HEK293T (cell line): Measurements from ENCODE around the gene CD2AP.

ENCODE experiments used
- BHLHE40 ChIP-seq: fragments of 450-650 bp; IDR thresholded peaks from 2 replicates; pipeline ENCODE4 v1.6.1; 2016; ENCODE audit warnings: mild to moderate bottlenecking, moderate library complexity, borderline replicate concordance
- CTBP1 ChIP-seq: fragments of 450-650 bp; IDR thresholded peaks from 2 replicates; pipeline ENCODE4 v1.6.1; 2016; ENCODE audit warnings: borderline replicate concordance
- ELF4 ChIP-seq: fragments of 450-650 bp; IDR thresholded peaks from 2 replicates; pipeline ENCODE4 v1.6.1; 2017; ENCODE audit warnings: antibody characterized with exemption
- NFRKB ChIP-seq: fragments of 450-650 bp; IDR thresholded peaks from 2 replicates; pipeline ENCODE4 v1.6.1; 2016; ENCODE audit warnings: mild to moderate bottlenecking, moderate library complexity
- SP1 ChIP-seq: fragments of 450-650 bp; IDR thresholded peaks from 2 replicates; pipeline ENCODE4 v1.6.1; 2017
- ZNF384 ChIP-seq: fragments of 450-650 bp; IDR thresholded peaks from 2 replicates; pipeline ENCODE4 v1.6.1; 2016
- TF ChIP-seq, protein P1 (sequence below): fragments of 450-650 bp; IDR thresholded peaks from 2 replicates; pipeline ENCODE4 v1.6.1; 2016

- TF ChIP-seq CTBP1 (no peak), ELF4 (no peak), ZNF384 (no peak), BHLHE40 (no peak), NFRKB (no peak), SP1 (no peak)
- TF ChIP-seq, protein P1, sequence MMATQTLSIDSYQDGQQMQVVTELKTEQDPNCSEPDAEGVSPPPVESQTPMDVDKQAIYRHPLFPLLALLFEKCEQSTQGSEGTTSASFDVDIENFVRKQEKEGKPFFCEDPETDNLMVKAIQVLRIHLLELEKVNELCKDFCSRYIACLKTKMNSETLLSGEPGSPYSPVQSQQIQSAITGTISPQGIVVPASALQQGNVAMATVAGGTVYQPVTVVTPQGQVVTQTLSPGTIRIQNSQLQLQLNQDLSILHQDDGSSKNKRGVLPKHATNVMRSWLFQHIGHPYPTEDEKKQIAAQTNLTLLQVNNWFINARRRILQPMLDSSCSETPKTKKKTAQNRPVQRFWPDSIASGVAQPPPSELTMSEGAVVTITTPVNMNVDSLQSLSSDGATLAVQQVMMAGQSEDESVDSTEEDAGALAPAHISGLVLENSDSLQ: no peak
Observed at GRCh38 chr6:47438481-47439347, 38.9 kb upstream of the CD2AP start.
